ENCODE data around the gene FAM161A. TPM values are rescaled to one million over a fixed set of nuclear protein-coding genes. Genes with fewer than 3 reads are reported as not detected.
"Not testable (repeated sequence)": the region's sequence is repeated elsewhere in the genome, so short reads cannot be mapped to it uniquely, and the experiment has no call there.

Gene FAM161A
- total and polyA plus RNA-seq, 5 donors from 2014 or later: 0.74 to 2.2 (median 1.8) TPM

DNA sequence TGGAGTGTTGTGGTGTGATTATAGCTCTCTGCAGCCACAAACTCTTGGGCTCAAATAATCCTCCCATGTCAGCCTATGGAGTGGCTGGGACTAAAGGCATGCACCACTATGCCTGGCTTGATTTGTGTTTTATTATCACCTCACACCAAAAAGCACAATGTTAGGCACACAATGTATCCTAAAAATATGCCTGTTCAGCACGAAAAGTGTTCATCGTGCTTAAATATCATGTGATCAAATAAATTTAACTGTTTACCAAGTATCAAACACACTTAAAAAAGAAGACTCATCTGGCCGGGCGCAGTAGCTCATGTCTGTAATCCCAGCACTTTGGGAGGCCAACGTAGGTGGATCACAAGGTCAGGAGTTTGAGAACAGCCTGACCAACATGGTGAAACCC lies 29.0 kb upstream of the FAM161A start:
- DNase-seq: no peak
- Histone ChIP-seq H3K4me1 (ENCODE audit: control insufficient read depth, insufficient read depth, low read length, poor library complexity, severe bottlenecking) (peaks cover 23% of the 10 kb centered on the region), H3K36me3 (ENCODE audit: control insufficient read depth, insufficient read depth, low read length) (peaks cover 69% of the 10 kb centered on the region), H3K9me3 (ENCODE audit: control insufficient read depth in 2 of 2, low read length in 2 of 2) (no peaks in the 10 kb centered on the region), H3K27ac (ENCODE audit: insufficient read depth, low read length, poor library complexity, severe bottlenecking) (no peak overlapping the region), H3K4me3 (ENCODE audit: low read depth, low read length) (no peak overlapping the region), H3K27me3 (ENCODE audit: control insufficient read depth, insufficient read depth, low read length) (no peaks in the 10 kb centered on the region)
- Mint-ChIP-seq H3K36me3 (peaks cover 12% of the 10 kb centered on the region), H3K27ac (no peak overlapping the region), H3K4me1 (peaks cover 16 to 24% (median 23%) of the 10 kb centered on the region in 4 donors), H3K4me3 (no peak overlapping the region), H3K9me3 (no peaks in the 10 kb centered on the region), H3K27me3 (peaks cover under 1% of the 10 kb centered on the region)
- no peak for ATAC-seq (ENCODE audit: low read depth in 2 of 2)

DNA sequence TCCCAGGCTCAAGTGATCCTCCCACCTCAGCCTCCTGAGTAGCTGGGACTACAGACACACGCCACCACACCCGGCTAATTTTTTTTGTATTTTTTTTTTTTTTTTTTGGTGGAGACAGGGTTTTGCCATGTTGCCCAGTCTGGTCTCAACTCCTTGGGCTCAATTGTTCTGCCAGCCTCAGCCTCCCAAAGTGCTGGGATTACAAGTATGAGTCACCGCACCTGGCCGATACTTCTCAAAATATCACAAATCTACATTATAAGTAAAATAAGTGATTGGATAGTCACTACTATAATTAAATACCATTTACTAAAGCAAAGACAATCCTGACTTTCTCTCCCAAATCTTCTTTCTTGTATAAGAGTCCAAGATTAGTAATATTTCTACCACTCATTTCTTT lies 25.5 kb upstream of the FAM161A start:
- peaks cover 92% of the 10 kb centered on the region for H3K36me3 ChIP-seq (ENCODE audit: control insufficient read depth, insufficient read depth, low read length)
- not testable (repeated sequence) for H3K9me3 ChIP-seq (ENCODE audit: control insufficient read depth in 2 of 2, low read length in 2 of 2); H3K4me3 ChIP-seq (ENCODE audit: low read depth, low read length); H3K27me3 ChIP-seq (ENCODE audit: control insufficient read depth, insufficient read depth, low read length); H3K27me3 Mint-ChIP-seq; H3K4me1 ChIP-seq (ENCODE audit: control insufficient read depth, insufficient read depth, low read length, poor library complexity, severe bottlenecking); H3K9me3 Mint-ChIP-seq; ATAC-seq (ENCODE audit: low read depth in 2 of 2); H3K27ac ChIP-seq (ENCODE audit: insufficient read depth, low read length, poor library complexity, severe bottlenecking); H3K4me3 Mint-ChIP-seq; H3K4me1 Mint-ChIP-seq; DNase-seq
- Mint-ChIP-seq H3K36me3 (peaks cover 22% of the 10 kb centered on the region), H3K27ac (peak overlapping the region in 1 of 3 donors; percentile 71)

DNA sequence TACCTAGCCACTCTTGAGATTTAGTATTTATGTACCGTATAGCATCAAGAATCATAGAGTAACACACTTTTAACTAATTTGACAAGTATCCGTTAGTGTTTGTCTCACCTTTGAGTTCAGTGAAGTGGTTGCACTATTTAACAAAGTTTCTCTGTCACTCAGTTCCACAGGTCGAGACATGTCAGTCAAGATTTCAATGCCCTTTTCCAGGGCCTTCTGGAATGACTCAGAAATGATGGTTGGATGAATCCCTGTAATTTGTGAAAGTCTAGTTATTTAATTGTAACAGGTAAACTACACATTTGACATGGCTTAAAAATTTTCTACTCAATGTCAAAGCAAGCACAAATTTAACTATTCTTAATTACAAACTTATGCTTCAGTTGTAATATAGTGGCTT lies 24.9 kb upstream of the FAM161A start:
- H3K4me3 Mint-ChIP-seq: no peak overlapping the region
- Histone ChIP-seq H3K4me3 (ENCODE audit: low read depth, low read length) (no peak overlapping the region), H3K27ac (ENCODE audit: insufficient read depth, low read length, poor library complexity, severe bottlenecking) (no peak overlapping the region), H3K36me3 (ENCODE audit: control insufficient read depth, insufficient read depth, low read length) (peaks cover 93% of the 10 kb centered on the region), H3K27me3 (ENCODE audit: control insufficient read depth, insufficient read depth, low read length) (no peaks in the 10 kb centered on the region), H3K9me3 (ENCODE audit: control insufficient read depth in 2 of 2, low read length in 2 of 2) (no peaks in the 10 kb centered on the region), H3K4me1 (ENCODE audit: control insufficient read depth, insufficient read depth, low read length, poor library complexity, severe bottlenecking) (no peaks in the 10 kb centered on the region)
- H3K27me3 Mint-ChIP-seq: no peaks in the 10 kb centered on the region
- no peak overlapping the region for H3K27ac Mint-ChIP-seq
- peaks cover 3 to 10% (median 4%) of the 10 kb centered on the region in 4 donors for H3K4me1 Mint-ChIP-seq
- H3K9me3 Mint-ChIP-seq: no peaks in the 10 kb centered on the region
- peaks cover 27% of the 10 kb centered on the region for H3K36me3 Mint-ChIP-seq
- DNase-seq (no peak), ATAC-seq (ENCODE audit: low read depth in 2 of 2) (no peak)

DNA sequence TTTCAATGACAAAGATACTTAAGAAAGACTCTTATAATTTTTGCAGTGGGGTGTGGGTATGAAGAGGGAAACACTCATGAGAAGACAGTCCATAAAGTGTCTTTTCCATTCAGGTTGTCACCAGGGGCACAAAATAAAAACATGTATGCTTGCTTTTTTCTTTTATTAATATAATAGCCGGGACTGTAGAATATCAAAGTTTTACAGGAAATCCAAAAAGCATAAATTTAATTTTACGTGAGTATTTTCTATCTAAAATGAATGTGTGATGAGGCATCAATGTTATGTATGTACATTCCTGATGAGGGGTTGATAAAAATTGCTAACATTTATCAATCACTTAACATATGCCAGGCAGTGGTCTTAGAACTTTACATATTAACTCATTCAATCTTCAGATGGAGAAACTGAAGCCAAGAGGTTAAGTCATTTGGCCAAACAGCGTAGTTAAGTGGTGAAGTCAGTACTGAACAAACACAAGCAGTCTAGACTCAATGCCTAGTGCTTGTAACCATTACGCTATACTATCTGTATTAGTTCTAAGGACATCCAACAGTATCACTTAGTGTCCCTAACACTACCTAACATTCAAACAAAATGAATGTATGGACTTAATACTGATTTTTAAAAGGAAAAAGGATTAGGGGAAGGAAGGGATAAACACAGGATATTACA lies 23.8 kb upstream of the FAM161A start:
- Mint-ChIP-seq H3K4me3 (no peak overlapping the region), H3K27me3 (no peaks in the 10 kb centered on the region), H3K4me1 (peaks cover 3 to 10% (median 4%) of the 10 kb centered on the region in 4 donors), H3K27ac (no peak overlapping the region), H3K36me3 (peaks cover 27% of the 10 kb centered on the region), H3K9me3 (no peaks in the 10 kb centered on the region)
- no peak overlapping the region for H3K27ac ChIP-seq (ENCODE audit: insufficient read depth, low read length, poor library complexity, severe bottlenecking)
- H3K9me3 ChIP-seq (ENCODE audit: control insufficient read depth in 2 of 2, low read length in 2 of 2): no peaks in the 10 kb centered on the region
- no peak for DNase-seq
- no peaks in the 10 kb centered on the region for H3K27me3 ChIP-seq (ENCODE audit: control insufficient read depth, insufficient read depth, low read length)
- H3K4me3 ChIP-seq (ENCODE audit: low read depth, low read length): no peak overlapping the region
- H3K4me1 ChIP-seq (ENCODE audit: control insufficient read depth, insufficient read depth, low read length, poor library complexity, severe bottlenecking): no peaks in the 10 kb centered on the region
- ATAC-seq (ENCODE audit: low read depth in 2 of 2): no peak
- H3K36me3 ChIP-seq (ENCODE audit: control insufficient read depth, insufficient read depth, low read length): peaks cover 88% of the 10 kb centered on the region

DNA sequence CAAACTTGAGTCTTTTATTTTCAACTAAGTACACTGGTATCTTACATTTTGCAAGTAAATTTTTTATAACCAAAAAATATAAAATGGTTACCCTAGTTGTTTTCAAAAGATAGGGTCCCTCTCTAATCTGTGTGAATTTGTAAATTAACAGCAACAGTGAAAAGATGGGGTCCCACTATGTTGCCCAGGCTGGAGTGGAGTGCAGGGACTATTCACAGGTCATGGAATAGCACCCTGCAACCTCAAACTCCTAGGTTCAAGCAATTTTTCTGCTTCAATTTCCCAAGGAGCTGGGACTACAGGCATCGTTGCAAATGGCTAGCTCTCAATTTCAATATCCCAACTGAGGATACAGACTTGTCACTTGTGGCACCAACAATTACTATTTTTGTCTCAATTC lies 22.5 kb upstream of the FAM161A start:
- Histone ChIP-seq H3K27me3 (ENCODE audit: control insufficient read depth, insufficient read depth, low read length) (no peaks in the 10 kb centered on the region), H3K4me1 (ENCODE audit: control insufficient read depth, insufficient read depth, low read length, poor library complexity, severe bottlenecking) (no peaks in the 10 kb centered on the region), H3K4me3 (ENCODE audit: low read depth, low read length) (no peak overlapping the region), H3K9me3 (ENCODE audit: control insufficient read depth in 2 of 2, low read length in 2 of 2) (no peaks in the 10 kb centered on the region), H3K27ac (ENCODE audit: insufficient read depth, low read length, poor library complexity, severe bottlenecking) (no peak overlapping the region), H3K36me3 (ENCODE audit: control insufficient read depth, insufficient read depth, low read length) (peaks cover 90% of the 10 kb centered on the region)
- DNase-seq: no peak
- Mint-ChIP-seq H3K9me3 (no peaks in the 10 kb centered on the region), H3K27ac (no peak overlapping the region), H3K4me3 (no peak overlapping the region), H3K27me3 (no peaks in the 10 kb centered on the region), H3K36me3 (peaks cover 28% of the 10 kb centered on the region), H3K4me1 (peaks cover 3 to 13% (median 4%) of the 10 kb centered on the region in 4 donors)
- no peak for ATAC-seq (ENCODE audit: low read depth in 2 of 2)

DNA sequence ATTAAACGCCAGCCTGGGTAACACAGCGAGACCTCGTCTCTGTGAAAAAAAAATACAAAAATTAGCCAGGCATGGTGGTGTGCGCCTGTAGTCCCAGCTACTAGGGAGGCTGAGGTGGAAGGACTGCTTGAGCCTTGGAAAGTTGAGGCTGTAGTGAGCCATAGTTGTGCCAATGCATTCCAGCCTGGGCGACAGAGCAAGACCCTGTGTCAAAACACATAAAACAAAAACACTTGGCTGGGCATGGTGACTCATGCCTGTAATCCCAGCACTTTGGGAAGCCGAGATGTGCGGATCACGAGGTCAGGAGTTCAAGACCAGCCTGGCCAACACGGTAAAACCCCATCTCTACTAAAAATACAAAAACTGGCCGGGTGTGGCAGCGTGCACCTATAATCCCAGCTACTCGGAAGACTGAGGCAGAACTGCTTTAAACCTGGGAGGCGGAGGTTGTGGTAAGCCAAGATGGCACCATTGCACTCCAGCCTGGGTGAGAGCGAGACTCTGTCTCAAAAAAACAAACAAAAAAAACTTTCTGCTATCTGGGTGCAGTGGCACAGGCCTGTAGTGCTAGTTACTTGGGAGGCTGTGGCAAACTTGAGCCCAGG lies 12.7 kb upstream of the FAM161A start:
- H3K9me3 Mint-ChIP-seq; H3K27ac ChIP-seq (ENCODE audit: insufficient read depth, low read length, poor library complexity, severe bottlenecking); ATAC-seq (ENCODE audit: low read depth in 2 of 2); H3K27me3 ChIP-seq (ENCODE audit: control insufficient read depth, insufficient read depth, low read length); DNase-seq; H3K9me3 ChIP-seq (ENCODE audit: control insufficient read depth in 2 of 2, low read length in 2 of 2); H3K4me3 ChIP-seq (ENCODE audit: low read depth, low read length); H3K4me1 Mint-ChIP-seq; H3K4me1 ChIP-seq (ENCODE audit: control insufficient read depth, insufficient read depth, low read length, poor library complexity, severe bottlenecking); H3K4me3 Mint-ChIP-seq; H3K27me3 Mint-ChIP-seq: not testable (repeated sequence)
- H3K36me3 ChIP-seq (ENCODE audit: control insufficient read depth, insufficient read depth, low read length): peaks cover 39% of the 10 kb centered on the region
- H3K27ac Mint-ChIP-seq: peak overlapping the region in 1 of 3 donors; percentile 40
- peaks cover 40% of the 10 kb centered on the region for H3K36me3 Mint-ChIP-seq

DNA sequence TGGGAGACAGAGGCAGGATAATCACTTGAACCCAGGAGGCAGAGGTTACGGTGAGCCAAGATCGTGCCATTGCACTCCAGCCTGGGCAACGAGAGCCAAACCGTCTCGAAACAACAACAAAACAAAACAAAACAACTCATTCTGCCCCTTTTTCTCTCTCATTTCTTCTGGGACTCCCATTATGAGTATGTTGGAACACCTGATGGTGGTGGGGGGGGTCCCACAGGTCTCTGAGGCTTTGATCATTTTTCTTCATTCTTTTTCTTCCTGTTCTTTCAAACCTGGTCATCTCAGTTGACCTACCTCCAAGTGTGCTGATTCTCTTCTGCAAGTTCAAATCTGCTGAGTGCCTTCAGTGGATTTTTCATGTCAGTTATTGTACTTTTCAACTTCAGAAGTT lies 8.2 kb upstream of the FAM161A start:
- peaks cover 0 to 5% (median 2%) of the 10 kb centered on the region in 4 donors for H3K4me1 Mint-ChIP-seq
- H3K27me3 Mint-ChIP-seq: no peaks in the 10 kb centered on the region
- no peaks in the 10 kb centered on the region for H3K4me1 ChIP-seq (ENCODE audit: control insufficient read depth, insufficient read depth, low read length, poor library complexity, severe bottlenecking)
- peaks cover 18% of the 10 kb centered on the region for H3K36me3 Mint-ChIP-seq
- H3K9me3 Mint-ChIP-seq: peaks cover 0 to 7% (median 0%) of the 10 kb centered on the region in 7 donors
- no peak overlapping the region for H3K4me3 Mint-ChIP-seq
- no peak overlapping the region for H3K27ac Mint-ChIP-seq
- no peak overlapping the region for H3K4me3 ChIP-seq (ENCODE audit: low read depth, low read length)
- H3K27me3 ChIP-seq (ENCODE audit: control insufficient read depth, insufficient read depth, low read length): no peaks in the 10 kb centered on the region
- H3K9me3 ChIP-seq (ENCODE audit: control insufficient read depth in 2 of 2, low read length in 2 of 2): no peaks in the 10 kb centered on the region
- ATAC-seq (ENCODE audit: low read depth in 2 of 2): no peak
- no peak overlapping the region for H3K27ac ChIP-seq (ENCODE audit: insufficient read depth, low read length, poor library complexity, severe bottlenecking)
- no peak for DNase-seq
- H3K36me3 ChIP-seq (ENCODE audit: control insufficient read depth, insufficient read depth, low read length): peaks cover 2% of the 10 kb centered on the region

DNA sequence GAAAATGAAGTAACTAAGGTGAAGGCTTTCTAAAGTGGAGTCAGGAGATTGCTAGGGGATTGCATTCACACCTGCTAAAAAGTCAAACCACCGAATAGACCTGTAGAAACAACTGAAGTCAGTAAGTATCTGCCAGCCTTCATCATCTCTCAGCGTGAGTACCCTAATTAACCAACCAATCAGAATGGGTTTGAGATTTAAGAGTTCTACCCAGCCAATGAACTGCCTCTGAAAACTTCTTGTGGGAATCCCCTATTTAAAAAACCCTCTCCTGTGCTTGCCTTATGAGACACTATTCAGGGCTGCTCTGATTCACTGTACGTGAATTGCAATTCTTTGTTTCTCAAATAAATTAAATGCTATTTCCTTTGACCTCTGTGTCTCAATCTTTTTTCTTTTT lies 3.4 kb upstream of the FAM161A start:
- Mint-ChIP-seq H3K4me1 (peaks cover 0 to 32% (median 17%) of the 10 kb centered on the region in 4 donors), H3K27ac (no peak overlapping the region), H3K9me3 (peaks cover 0 to 2% (median 0%) of the 10 kb centered on the region in 7 donors), H3K4me3 (peak overlapping the region in 2 of 4 donors; percentile 69 to 70), H3K27me3 (no peaks in the 10 kb centered on the region), H3K36me3 (no peaks in the 10 kb centered on the region)
- ATAC-seq (ENCODE audit: low read depth in 2 of 2): no peak
- Histone ChIP-seq H3K9me3 (ENCODE audit: control insufficient read depth in 2 of 2, low read length in 2 of 2) (no peaks in the 10 kb centered on the region), H3K4me3 (ENCODE audit: low read depth, low read length) (no peak overlapping the region), H3K27ac (ENCODE audit: insufficient read depth, low read length, poor library complexity, severe bottlenecking) (no peak overlapping the region), H3K4me1 (ENCODE audit: control insufficient read depth, insufficient read depth, low read length, poor library complexity, severe bottlenecking) (peaks cover 12% of the 10 kb centered on the region), H3K36me3 (ENCODE audit: control insufficient read depth, insufficient read depth, low read length) (no peaks in the 10 kb centered on the region), H3K27me3 (ENCODE audit: control insufficient read depth, insufficient read depth, low read length) (no peaks in the 10 kb centered on the region)
- peak in 1 of 3 donors; percentile 36 for DNase-seq
